Keratinocyte (primary cell): Measurements from ENCODE around the gene TWF1.

ENCODE experiments used
- EZH2 ChIP-seq: IDR thresholded peaks from one replicate; pipeline ENCODE4 v1.6.1; 2012; ENCODE audit warnings: inconsistent platforms, mild to moderate bottlenecking, low read length, moderate library complexity
- TF ChIP-seq, protein P1 (sequence below), 3 experiments: IDR thresholded peaks in 1 of 3; conservative IDR thresholded peaks in 1 of 3; optimal IDR thresholded peaks in 1 of 3; 2 replicates in 2 of 3; 3 replicates in 1 of 3; pipeline versions ENCODE3 to v1.5.1; 2011; ENCODE audit warnings: low read length in 3 of 3, mild to moderate bottlenecking in 3 of 3, moderate library complexity in 2 of 3, control low read depth in 1 of 3, inconsistent platforms in 1 of 3; ENCODE audit not compliant: insufficient read depth in 2 of 3; ENCODE audit errors: extremely low read depth in 1 of 3

DNA sequence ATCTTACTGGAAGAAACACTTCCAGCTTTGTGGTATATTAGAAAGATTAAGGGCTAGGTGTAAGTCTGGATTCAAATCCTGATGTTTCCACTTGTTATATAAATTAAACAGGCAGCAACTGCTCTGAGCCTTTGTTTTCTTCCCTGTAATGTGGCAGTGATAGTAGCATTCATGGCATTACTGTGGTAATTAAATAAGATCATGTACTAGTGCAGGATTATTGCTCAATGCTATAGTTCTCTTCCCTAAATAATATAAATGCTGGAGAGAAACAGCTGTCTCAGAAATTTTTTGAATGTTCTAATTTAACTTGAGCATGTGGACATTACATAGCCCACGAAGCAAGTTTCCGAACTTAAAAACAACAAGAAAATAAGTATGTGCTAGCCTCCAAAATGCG is 35.1 kb upstream of the TWF1 start:
- TF ChIP-seq, protein P1, sequence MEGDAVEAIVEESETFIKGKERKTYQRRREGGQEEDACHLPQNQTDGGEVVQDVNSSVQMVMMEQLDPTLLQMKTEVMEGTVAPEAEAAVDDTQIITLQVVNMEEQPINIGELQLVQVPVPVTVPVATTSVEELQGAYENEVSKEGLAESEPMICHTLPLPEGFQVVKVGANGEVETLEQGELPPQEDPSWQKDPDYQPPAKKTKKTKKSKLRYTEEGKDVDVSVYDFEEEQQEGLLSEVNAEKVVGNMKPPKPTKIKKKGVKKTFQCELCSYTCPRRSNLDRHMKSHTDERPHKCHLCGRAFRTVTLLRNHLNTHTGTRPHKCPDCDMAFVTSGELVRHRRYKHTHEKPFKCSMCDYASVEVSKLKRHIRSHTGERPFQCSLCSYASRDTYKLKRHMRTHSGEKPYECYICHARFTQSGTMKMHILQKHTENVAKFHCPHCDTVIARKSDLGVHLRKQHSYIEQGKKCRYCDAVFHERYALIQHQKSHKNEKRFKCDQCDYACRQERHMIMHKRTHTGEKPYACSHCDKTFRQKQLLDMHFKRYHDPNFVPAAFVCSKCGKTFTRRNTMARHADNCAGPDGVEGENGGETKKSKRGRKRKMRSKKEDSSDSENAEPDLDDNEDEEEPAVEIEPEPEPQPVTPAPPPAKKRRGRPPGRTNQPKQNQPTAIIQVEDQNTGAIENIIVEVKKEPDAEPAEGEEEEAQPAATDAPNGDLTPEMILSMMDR (optimal IDR thresholded peaks at IDR 0.05 in 1 of 3, IDR thresholded peaks at IDR 0.05 in 1 of 3, conservative IDR thresholded peaks at IDR 0.05 in 1 of 3; ENCODE audit: extremely low read depth in 1 of 3, insufficient read depth in 2 of 3, low read length in 3 of 3), result no peak
- TF ChIP-seq EZH2, result no peak
